HG03558 (cell line): ENCODE data around the gene CXCL6.

ENCODE experiments used
- ATAC-seq: cut with Tn5 transposase; IDR thresholded peaks from one replicate; pipeline ENCODE4 v1.9.1; 2021; ENCODE audit warnings: moderate number of reproducible peaks; ENCODE audit not compliant: unreplicated experiment; ENCODE audit errors: extremely low read depth

Gene CXCL6

DNA sequence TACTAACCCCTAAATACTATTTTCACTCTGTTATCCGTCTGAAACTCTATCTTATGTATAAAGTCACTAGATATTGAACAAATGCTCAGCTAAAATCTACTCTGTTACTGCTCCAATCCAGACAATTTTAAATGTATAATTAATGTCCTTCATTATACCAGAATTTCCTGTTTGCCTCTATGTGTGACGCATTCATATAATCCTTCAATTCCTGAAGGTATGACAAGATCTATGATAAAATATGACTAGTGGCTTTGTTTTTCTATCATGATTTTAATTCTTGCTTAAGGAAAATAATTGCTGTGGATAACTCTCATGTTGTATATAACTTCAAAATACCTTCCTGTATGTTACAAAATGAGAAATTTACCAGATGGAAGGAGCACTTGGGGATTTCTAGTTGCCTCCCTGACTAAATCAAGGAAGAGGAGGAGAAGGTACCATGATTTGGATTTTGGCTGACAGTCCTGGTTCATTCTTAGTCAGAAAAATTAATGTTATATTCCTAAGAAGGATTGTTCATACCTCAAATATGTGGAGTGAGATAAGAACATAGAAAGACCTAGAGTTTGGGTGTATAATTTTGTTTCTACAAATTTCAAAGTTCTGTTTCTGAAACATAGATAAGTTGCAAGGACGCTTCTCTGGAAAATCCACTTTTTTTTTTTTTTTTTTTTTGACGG is 4.9 kb downstream of the CXCL6 start:
- ATAC-seq = no peak

DNA sequence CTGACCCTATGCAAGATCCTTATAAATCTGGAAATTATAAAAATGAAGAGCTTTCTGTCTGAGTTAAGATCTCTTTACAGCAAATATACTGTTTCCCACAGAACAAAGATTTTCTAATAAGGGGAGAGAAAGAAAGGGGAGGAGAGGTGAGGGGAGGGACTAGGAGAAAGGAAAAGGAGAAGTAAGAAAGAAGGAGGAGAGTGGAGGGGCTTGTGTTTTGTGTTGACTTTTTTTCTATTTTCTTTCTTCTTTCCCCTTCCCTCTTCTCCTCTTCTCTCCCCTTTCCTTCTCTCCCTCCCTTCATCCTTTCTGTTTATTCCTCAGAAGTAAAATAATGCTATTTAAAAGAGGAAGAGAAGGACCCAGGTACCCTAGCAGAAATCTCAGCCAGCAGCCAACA is 6.2 kb downstream of the CXCL6 start:
- no peak for ATAC-seq

DNA sequence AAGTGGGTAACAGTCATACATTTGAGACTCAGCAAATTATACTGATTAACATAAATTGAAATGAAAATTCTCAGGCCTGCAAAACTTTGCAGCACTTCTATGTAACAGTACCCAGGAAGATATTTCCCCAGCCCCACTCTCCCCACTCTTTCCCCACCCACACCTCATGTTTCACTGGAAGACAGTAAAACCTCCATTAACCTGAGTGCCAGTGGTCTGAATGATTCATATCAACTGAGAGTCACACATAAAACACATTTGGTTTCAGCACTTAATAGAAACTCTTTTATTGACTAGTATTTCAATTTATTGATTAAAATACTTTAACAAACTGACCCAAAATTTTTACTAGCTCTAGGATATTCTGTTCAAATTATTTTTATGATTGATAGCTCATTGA is 6.9 kb downstream of the CXCL6 start:
- ATAC-seq = no peak

DNA sequence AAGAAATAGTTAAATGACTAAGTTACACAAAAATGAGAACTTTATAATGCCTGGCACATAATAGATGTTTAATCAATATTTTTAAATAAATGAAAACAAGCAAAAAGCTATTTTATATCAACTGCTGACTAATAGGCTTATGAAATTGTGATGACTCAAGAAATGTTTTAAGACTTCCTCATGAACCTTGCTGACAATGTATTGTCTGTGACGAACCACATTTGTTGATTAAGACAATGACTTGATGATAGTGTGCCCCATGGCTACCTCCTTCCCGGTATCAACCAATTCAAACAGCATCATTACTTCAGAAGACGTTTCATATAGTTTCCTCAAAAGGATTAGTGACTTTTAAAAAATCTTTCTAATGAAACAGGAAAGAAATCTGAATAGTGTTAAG is 7.9 kb downstream of the CXCL6 start:
- no peak for ATAC-seq

DNA sequence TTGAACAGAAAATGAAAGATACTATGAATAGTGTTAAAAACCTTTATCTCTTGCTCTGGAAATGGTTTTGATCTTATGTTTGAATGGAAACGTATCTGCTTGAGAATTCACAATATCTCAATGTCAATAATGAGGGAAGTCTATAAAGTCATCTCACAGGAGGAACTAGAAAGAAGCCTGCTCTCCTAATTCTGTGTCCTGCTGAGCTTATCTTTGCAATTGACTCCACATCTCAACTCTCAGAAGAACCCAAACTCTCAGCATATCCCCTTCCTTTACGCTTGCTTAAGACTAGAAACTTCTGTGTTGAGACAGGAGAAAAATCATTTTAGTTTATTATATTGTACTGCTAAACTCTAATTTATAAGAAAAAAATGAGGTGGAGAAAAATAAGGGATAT is 8.3 kb downstream of the CXCL6 start:
- ATAC-seq = no peak

DNA sequence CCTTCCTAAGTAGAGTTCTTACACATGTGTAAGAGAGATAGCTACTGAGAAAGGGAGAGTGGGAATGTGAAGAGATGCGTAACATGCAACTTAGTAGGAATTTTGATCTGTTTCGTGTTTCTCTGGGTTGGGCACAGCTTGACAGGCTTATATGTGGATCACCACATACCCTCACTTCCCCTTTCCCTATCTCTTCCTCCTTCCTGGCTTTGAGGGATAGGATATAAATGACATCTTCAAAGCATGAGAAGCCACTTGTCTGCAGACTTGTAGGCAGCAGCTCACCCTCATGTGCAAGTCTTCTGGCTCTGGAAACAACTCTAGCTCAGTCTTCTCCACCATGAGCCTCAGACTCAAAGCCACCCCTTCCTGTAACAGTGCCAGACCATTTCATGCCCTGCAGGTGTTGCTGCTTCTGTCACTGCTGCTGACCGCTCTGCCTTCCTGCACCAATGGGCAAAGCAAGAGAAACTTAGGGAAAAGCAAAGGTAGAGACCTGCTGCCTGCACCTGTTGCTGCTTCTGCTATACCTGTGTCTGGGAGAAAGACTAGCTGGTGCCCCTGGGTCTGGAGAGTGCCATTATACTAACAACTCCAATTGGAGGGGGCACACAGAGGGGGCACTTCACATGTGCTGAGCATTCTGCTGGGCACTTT is 11.2 kb downstream of the CXCL6 start:
- ATAC-seq = no peak

DNA sequence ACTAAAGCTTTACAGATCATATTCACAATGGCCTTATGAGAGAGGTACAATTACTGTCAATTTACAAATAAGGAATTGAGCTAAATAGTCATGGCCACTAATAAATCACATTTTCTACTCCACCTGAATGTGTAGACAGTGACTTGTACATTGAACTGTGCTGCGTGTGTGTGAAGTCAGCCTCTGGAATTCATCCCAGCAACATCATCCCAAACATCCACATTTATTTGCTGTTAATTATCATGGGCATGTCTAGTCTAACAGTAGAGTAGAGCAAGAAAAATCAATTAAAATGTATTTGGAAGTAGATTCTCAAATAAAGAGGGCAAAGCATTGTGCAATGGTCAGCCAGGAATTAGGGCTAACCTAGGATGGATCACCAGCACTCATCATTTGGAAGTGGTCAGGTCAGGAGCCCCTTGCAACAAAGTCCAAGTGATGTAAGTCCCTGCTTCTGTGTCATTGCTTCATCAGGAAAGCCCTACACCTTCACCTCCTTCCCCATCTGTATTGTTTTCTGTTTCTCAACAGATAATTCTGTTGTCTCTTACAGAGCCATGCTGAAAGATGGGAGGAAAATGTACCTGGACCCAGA is 11.8 kb downstream of the CXCL6 start:
- no peak for ATAC-seq

DNA sequence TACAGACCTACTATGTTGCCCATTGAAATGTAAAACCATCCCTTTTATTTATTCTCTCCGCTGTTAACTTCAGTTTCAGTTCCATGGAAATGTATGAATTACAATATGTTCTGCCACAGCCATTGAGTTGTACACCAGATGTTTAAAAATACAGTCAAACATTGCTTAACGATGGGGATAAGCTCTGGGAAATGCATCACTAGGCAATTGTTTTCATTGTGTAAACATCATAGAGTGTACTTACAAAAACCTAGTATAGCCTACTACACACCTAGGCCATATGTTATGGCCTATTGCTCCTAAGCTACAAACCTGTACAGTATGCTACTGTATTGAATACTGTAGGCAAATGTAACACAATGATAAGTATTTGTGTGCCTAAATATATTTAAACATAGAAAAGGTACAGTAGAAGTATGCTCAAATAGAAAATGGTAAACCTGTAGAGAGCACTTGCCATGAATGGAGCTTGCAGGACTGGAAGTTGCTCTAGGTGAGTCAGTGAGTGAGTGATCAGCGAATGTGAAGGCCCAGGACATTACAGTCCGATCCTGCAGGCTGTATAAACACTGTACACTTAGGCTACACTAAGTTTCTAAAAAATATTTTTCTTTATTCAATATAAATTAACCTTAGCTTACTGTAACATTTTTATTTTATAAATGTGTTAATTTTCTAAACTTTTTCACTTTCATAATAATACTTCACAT is 13.9 kb downstream of the CXCL6 start:
- no peak for ATAC-seq

DNA sequence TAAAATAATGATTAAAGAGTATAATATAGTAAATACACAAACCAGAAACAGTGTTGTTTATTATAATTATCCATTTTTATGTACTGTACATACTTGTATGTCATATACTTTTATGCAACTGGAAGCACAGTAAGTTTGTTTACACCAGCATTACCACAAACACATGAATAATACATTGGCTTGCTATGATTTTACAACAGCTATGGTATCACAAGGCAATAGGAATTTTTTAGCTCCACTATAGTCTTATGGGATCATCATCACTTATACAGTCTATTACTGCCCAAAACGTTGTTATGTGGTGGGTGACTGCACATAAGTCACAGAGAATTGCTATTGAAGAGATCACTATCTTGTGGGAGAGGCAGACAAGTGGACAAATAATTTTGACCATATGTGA is 14.8 kb downstream of the CXCL6 start:
- ATAC-seq = no peak

DNA sequence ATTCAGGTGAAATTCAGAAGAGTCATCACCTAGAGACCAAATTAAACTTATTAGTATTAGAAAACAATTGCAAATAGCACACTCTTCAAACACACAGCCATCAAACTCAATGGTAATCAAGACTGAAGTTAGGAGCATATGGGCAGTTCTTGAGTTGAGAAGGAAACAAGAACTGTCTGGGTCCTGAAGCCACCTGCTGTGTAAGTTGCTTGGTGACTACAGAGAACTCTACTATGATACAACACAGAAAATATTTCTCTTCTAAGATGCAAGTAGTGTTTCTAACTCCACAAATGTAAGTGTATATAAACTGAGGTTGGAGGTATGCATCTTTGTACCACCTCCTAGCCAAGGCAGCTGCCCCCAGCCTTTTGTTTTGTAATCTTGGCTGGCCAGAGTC is 16.3 kb downstream of the CXCL6 start:
- ATAC-seq = no peak

DNA sequence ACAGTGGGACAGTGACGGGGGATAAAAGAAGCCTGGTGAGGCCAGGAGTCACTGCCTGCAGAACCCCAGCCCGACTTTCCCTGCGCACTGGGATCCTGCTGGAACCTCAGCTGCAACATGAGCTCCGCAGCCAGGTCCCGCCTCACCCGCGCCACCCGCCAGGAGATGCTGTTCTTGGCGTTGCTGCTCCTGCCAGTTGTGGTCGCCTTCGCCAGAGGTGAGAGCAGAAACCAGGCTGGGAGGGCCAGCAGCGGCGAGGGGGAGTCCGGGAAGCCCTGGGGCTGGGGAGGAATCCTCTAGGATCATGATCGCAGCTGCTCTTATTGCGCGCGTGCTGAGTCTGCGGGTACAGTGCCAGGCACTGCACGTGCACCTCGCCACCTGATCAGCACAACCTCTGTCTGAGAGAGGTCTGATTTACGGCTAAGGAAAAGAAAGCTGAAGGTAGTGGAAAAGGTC is 16.8 kb downstream of the CXCL6 start, which contains the start of gene PF4V1:
TSS of gene PF4V1 (plus strand) at position 51 of the 459 bp plus-strand sequence. CDS start at position 118, 67 bp downstream.
- ATAC-seq = no peak

DNA sequence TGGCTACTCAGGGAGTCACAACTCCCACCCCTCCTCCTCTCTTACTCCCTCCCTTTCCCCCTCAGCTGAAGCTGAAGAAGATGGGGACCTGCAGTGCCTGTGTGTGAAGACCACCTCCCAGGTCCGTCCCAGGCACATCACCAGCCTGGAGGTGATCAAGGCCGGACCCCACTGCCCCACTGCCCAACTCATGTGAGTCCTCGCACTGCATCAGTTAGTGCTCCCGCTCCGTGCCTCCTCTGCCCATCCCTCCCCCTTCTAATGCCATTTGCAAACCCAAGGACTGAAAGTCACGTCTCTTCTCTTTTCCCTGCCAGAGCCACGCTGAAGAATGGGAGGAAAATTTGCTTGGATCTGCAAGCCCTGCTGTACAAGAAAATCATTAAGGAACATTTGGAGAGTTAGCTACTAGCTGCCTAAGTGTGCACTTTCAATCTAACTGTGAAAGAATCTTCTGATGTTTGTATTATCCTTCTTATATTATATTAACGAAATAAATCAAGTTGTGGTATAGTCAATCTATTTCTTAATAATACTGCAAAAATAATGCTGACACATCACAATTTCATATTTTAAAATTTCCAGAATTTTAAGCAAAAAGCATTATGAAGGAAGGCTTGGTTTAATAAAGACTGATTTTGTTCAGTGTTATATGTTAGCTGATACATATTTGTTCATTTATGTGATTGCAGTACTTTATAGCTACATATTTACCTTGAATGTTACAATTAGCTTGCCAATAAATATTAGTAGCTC is 17.4 kb downstream of the CXCL6 start:
- ATAC-seq = no peak

DNA sequence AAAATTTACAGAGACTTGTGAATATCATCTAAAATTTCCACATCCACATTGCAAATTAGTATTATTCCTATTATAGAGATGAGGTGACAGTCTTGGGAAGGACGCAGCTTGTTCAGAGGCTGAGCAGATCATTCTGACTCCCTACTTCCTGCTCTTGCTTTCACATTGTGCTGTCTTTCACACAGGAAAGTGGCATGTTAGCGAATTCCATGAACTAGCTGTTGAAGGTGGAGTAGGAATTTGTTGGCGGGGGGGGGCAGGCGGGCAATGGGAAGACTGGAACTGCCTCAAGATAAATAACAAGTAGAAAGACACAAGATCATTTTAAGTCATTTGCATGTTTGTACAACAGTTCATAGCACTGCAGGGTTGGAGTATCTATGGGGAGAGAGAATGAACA is 18.9 kb downstream of the CXCL6 start:
- no peak for ATAC-seq

DNA sequence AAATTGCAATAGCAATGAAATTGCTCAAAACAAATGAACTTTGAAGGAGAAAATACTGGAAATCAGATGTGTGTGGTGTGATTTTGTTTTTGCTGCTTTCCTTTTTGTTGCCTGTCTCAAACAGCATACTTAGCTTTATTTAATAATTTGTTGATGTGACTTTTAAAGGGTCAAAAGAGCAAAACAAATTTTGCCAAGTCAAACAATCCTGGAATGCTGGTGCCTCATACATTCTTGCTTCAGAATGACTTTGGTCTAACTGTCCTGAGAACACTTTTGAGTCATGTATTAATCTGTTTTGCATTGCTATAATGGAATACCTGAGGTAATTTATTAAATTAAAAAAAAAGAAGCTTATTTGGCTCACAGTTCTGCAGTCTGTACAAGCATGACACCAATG is 20.0 kb downstream of the CXCL6 start:
- ATAC-seq = no peak

DNA sequence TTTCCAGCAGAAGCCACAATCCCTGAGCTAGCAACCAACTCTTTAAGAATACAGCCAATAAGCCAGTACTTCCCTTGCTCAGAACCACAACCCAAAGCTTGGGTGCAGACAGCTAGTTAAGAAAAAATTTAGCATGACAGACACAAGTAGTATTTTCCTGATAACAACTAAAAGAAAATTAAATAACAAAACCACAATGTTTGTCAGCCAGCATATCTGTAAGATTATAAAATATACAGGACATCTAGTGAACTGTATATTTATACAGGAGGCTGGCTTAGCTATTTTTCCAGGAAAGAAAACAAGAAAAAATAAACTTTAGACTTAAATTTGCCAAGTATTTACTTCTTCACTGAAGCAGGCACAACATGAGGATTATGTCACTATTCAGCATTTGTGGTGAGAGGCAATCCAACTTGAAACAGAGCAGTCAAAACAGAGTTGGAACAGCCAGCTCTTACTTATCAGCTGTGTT is 23.2 kb downstream of the CXCL6 start:
- no peak for ATAC-seq

DNA sequence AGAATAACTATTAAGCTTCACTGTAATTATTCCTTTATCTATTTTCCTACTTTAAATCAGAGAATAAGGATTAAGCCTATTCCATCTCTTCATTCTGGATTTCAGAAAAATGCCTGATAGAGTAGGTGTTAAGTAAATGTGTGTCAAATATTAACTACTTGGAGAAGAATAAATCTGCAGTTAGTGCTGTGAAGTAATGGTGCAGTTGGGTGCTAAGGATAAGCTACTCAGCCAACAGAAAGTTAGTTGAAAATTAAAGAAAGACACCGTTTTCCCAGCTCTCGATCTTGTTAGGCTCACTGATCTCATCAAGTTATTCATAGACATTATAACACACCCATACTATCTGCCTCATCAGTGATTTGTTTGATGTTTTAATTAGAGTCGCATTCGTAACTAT is 23.7 kb downstream of the CXCL6 start:
- no peak for ATAC-seq

DNA sequence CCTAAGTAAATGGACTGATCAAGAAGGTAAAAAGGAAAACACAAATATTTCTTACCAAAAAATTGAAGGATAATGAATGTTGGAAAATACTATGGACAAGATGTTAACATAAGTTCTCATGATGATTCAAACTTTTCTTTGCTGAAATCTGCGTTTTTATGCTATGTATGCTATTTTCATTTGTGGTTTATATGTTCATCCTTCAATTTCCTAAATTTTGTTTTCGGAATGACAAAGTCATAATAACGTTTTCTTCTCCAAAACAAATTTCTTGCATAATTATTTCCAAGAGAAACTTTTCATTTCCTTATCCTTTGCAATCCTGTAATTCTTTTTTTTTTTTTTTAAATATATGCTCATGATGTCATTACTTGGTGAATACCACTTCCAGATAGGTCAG is 24.4 kb downstream of the CXCL6 start:
- no peak for ATAC-seq

DNA sequence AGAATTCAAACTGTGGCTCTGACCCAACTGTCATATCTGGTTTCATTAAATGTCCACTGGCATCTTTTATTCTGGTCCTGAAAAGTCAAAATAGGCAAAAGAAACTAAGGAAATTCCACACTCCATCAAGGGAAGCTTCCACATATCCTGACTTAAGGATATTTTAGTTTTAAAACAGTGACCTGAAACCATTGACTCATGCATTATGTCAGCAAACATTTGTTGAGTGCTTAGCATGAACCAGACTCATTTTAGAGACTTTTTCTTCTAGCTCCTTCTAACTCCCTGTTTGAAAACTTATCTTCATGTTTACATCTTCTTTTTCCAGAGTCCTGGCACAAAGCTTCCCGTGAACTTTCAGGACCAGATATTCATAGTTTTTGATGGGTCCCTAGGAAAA is 25.8 kb downstream of the CXCL6 start:
- no peak for ATAC-seq

DNA sequence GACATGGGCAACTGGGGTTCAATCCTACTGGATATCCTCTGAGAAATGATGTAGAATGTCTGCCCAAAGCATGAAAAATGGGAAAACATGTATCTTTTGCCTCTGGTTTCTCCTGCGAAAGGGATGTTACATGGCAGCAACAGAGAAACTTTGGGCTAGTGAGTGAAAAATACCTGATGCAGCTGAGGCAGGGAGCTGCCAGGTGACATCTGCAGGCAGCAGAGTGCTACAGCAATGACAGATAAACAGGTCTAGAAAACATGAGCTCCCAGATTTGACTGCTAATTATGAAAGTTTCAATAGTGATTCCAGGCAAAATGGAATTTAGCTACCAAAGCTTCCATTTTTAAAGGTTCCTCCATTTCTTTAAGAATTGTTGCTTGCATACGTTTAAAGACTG is 27.9 kb downstream of the CXCL6 start:
- no peak for ATAC-seq

DNA sequence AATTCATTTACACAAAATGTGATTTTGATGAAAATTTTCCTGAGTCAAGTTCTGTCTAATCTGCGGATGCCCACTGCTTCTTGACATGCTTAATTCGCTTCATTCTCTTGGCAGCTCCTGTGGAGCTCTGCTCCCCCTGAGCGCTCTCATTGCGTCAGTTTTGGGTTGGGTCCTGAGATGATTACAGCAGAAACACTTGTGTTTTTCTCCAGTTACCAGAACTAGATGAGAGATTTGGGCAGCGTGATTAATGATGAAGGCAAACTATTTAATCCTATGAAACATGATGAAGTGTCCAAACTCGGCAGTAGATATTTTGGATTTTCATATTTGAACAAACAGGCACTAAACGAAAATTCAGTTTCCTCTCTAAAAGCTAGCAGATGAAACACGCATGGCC is 28.5 kb downstream of the CXCL6 start:
- no peak for ATAC-seq
